ENCODE measurements around the gene TAS2R19.

TAS2R19 gene

DNA sequence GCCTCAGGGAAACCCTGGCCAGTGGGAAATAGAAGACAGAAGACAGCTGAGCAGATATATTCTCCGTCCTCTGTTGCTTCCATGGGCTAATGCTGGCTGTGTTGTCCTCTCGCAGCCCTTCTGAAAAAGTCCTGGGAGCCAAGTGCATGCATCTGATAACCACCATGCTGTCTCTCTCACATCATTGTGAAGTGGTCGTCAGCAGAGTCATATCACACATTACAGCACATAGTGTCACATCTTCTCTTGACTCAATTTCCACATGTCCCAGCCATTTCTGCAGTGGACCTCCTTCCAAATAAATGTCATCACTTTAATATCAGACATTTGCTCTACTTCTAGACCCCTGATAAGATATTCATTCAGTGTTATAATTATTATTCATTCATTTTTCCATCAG lies 28.1 kb downstream of the TAS2R19 start:
- DNase-seq (ENCODE audit: low spot score) = no peak

- no peak for DNase-seq (ENCODE audit: low spot score)
Measured at GRCh38 chr12:10989107-10989506, 33.3 kb downstream of the TAS2R19 start.

DNA sequence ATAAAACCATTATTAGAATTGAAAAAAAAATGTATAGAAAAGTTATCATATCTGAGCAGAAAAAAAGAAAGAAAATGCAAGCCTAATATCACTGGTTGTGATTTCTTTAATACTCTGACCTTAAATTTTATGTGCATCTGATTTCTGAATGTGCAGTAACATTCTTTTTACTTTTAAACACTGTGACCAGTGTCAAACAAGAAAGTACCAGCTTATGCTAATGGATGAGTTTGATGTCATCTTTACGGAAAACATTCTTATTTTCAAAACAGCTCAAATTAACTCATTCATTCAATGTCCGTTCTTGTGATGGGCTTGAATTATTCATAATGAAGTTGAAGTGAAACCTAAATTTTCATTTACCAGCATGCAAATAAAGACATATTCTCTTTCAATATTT lies 35.6 kb downstream of the TAS2R19 start, which contains the start of gene TAS2R50:
TSS of gene TAS2R50 (minus strand) at position 101 of the 400 bp plus-strand sequence. CDS start at position 49, 52 bp downstream.
- DNase-seq (ENCODE audit: low spot score) = no peak

GRCh38 chr12:10982244-10982643 lies 40.2 kb downstream of the TAS2R19 start:
- DNase-seq (ENCODE audit: low spot score) = no peak

GRCh38 chr12:10974965-10975364 lies 47.5 kb downstream of the TAS2R19 start:
- DNase-seq (ENCODE audit: low spot score) = no peak

Data from LoVo (cell line).